DLD1 (cell line): ENCODE measurements around the gene ZNF385D.

Experiments
- in situ Hi-C: cut with HindIII; loops from 2 replicates; pipeline ENCODE4 v1.10.0; 2017; ENCODE audit warnings: low sequenced_read_pairs

Gene ZNF385D

GRCh38 chr3:21462141-21462540 is 288.9 kb downstream of the ZNF385D start:
- in situ Hi-C loops: no loop called here

- in situ Hi-C loops: no loop called here
Observed at GRCh38 chr3:21457084-21457483, 293.9 kb downstream of the ZNF385D start.

- in situ Hi-C loops: loop anchor here (10.0 kb wide), 1 partner anchor 225 kb away; no protein-coding TSS in a partner anchor
Observed at GRCh38 chr3:21449738-21450137, 301.3 kb downstream of the ZNF385D start.

GRCh38 chr3:21447476-21448151 is 303.4 kb downstream of the ZNF385D start:
- in situ Hi-C loops: loop anchor here (10.0 kb wide), 1 partner anchor 223 kb away; no protein-coding TSS in a partner anchor

GRCh38 chr3:21446945-21447475 is 304.0 kb downstream of the ZNF385D start:
- in situ Hi-C loops: loop anchor here (10.0 kb wide), 1 partner anchor 222 kb away; no protein-coding TSS in a partner anchor

- in situ Hi-C loops: loop anchor here (10.0 kb wide), 1 partner anchor 221 kb away; no protein-coding TSS in a partner anchor
Observed at GRCh38 chr3:21446027-21446426, 305.0 kb downstream of the ZNF385D start.

GRCh38 chr3:21441821-21442220 is 309.2 kb downstream of the ZNF385D start:
- in situ Hi-C loops: loop anchor here (10.0 kb wide), 1 partner anchor 217 kb away; no protein-coding TSS in a partner anchor

GRCh38 chr3:21436835-21437234 is 314.2 kb downstream of the ZNF385D start:
- in situ Hi-C loops: no loop called here

- in situ Hi-C loops: no loop called here
Observed at GRCh38 chr3:21435871-21436270, 315.1 kb downstream of the ZNF385D start.

GRCh38 chr3:21434310-21434709 is 316.7 kb downstream of the ZNF385D start:
- in situ Hi-C loops: no loop called here

GRCh38 chr3:21433751-21434150 is 317.3 kb downstream of the ZNF385D start:
- in situ Hi-C loops: no loop called here

- in situ Hi-C loops: loop anchor here (10.0 kb wide), 1 partner anchor 432 kb away; no protein-coding TSS in a partner anchor
Observed at GRCh38 chr3:21426920-21427319, 324.1 kb downstream of the ZNF385D start.

- in situ Hi-C loops: loop anchor here (10.0 kb wide), 1 partner anchor 431 kb away; no protein-coding TSS in a partner anchor
Observed at GRCh38 chr3:21425715-21426114, 325.3 kb downstream of the ZNF385D start.

GRCh38 chr3:21421096-21421495 is 329.9 kb downstream of the ZNF385D start:
- in situ Hi-C loops: loop anchor here (10.0 kb wide), 1 partner anchor 426 kb away; no protein-coding TSS in a partner anchor

- in situ Hi-C loops: no loop called here
Observed at GRCh38 chr3:21417991-21418390, 333.0 kb downstream of the ZNF385D start.

- in situ Hi-C loops: no loop called here
Observed at GRCh38 chr3:21414506-21414905, 336.5 kb downstream of the ZNF385D start.

GRCh38 chr3:21411058-21411457 is 340.0 kb downstream of the ZNF385D start:
- in situ Hi-C loops: no loop called here

GRCh38 chr3:21409401-21409800 is 341.6 kb downstream of the ZNF385D start:
- in situ Hi-C loops: no loop called here

- in situ Hi-C loops: no loop called here
Observed at GRCh38 chr3:21407743-21408142, 343.3 kb downstream of the ZNF385D start.

GRCh38 chr3:21405671-21406667 is 345.0 kb downstream of the ZNF385D start:
- in situ Hi-C loops: no loop called here

- in situ Hi-C loops: no loop called here
Observed at GRCh38 chr3:21398461-21398860, 352.5 kb downstream of the ZNF385D start.
